ENCODE measurements around the gene SLC6A5. TPM values are rescaled to one million over a fixed set of nuclear protein-coding genes. Genes with fewer than 3 reads are reported as not detected.
A peak's percentile ranks its signal among the peaks of the same experiment; 100 is the strongest.

Gene SLC6A5
- total RNA-seq, 1 experiment from 2014 or later, result not detected

DNA sequence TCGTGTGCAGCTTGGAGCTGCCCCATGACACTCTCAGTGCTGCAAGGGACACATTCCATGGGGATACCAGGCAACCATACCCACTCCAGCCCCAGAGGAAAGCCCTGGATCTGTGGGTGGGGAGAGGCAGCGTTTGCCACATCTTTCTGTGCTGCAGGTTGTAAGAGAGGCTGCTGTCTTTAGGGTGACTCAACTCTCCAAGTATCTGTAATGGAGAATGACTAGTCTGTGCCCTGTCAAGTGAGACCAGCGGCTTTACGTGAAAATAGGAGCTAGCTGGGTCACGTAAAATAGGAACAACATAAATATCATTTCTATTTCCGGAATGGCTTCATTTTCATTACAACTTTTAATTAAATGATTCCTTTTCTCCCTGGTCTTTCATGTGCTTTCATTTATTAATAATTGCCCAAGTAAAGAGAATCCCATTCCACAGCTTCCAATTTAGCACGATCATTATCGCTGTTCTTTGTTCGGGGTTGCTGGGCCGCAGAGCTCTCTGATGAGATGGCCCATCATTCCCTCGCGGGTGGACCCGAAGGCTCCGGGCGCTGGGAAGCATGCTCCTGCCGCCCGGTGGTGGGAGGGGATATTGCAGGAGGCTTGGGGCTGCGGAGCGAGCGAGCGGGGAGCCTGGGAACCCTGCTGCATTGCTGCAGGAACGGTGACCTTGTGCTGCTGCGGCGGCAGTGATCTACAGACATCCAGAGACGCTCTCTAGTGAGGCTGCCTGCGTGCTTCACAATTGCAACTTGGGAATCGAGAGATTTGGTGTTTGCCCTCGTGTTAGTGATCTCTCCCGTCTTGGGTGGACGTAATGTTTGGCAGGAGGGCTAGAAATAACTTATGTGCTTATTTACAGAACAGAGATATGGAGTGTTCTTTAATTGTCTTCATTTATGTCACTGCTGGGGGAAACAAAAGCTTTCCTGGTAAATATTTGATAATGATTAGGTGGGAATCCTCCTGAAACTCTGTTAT lies 10.6 kb downstream of the SLC6A5 start:
- DNase-seq, result peak; percentile 71
- H3K4me1 ChIP-seq (ENCODE audit: insufficient read depth, low read length), result peaks cover 6% of the 10 kb centered on the region; the same call in 1 of the 2 replicates
- peak overlapping the region; percentile 62 for H2AFZ ChIP-seq (ENCODE audit: low read length)
- H3K9me3 ChIP-seq (ENCODE audit: low read length), result no peaks in the 10 kb centered on the region
- no TSS peak for BruUV-seq (replicated peaks)
- ChIA-PET POLR2A (ENCODE audit: unreplicated experiment) (no interaction called here), CTCF (interaction anchor here (0.5 to 1.0 kb wide), 4 partner anchors 57 to 477 kb away, joined by 3 to 7 read pairs (median 4); no protein-coding TSS in a partner anchor)
- H3K79me2 ChIP-seq (ENCODE audit: low read length), result no peaks in the 10 kb centered on the region
- no peaks in the 10 kb centered on the region for H4K20me1 ChIP-seq (ENCODE audit: low read length)
- ATAC-seq, result peak; percentile 96
- H3K9ac ChIP-seq (ENCODE audit: low read length), result no peak overlapping the region
- peaks cover 20% of the 10 kb centered on the region for H3K27me3 ChIP-seq (ENCODE audit: low read length)
- TF ChIP-seq EZH2phosphoT487 (IDR thresholded peaks at IDR 0.05; ENCODE audit: borderline replicate concordance, low read length), result no peak
- TF ChIP-seq EZH2 (IDR thresholded peaks at IDR 0.05; ENCODE audit: low read length, unreplicated experiment), result no peak
- TF ChIP-seq, protein P1, sequence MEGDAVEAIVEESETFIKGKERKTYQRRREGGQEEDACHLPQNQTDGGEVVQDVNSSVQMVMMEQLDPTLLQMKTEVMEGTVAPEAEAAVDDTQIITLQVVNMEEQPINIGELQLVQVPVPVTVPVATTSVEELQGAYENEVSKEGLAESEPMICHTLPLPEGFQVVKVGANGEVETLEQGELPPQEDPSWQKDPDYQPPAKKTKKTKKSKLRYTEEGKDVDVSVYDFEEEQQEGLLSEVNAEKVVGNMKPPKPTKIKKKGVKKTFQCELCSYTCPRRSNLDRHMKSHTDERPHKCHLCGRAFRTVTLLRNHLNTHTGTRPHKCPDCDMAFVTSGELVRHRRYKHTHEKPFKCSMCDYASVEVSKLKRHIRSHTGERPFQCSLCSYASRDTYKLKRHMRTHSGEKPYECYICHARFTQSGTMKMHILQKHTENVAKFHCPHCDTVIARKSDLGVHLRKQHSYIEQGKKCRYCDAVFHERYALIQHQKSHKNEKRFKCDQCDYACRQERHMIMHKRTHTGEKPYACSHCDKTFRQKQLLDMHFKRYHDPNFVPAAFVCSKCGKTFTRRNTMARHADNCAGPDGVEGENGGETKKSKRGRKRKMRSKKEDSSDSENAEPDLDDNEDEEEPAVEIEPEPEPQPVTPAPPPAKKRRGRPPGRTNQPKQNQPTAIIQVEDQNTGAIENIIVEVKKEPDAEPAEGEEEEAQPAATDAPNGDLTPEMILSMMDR (conservative IDR thresholded peaks at IDR 0.05; ENCODE audit: low read depth, low read length), result peak; percentile 87
- H3K9me2 ChIP-seq (replicated peaks; ENCODE audit: low read length), result no peaks in the 10 kb centered on the region
- H3K36me3 ChIP-seq (ENCODE audit: low read depth, low read length), result no peaks in the 10 kb centered on the region
- no peak overlapping the region for H3K27ac ChIP-seq (ENCODE audit: low read length)
- no peaks in the 10 kb centered on the region for H3F3A ChIP-seq (ENCODE audit: low read length, unreplicated experiment)
- peak overlapping the region; percentile 51 for H3K4me3 ChIP-seq (ENCODE audit: low read length)
- peak overlapping the region; percentile 75 for H3K4me2 ChIP-seq (ENCODE audit: low read length)
- intact Hi-C loops (cut with micrococcal nuclease), result loop anchor here (1.0 kb wide), 1 partner anchor 213 kb away; no protein-coding TSS in a partner anchor

DNA sequence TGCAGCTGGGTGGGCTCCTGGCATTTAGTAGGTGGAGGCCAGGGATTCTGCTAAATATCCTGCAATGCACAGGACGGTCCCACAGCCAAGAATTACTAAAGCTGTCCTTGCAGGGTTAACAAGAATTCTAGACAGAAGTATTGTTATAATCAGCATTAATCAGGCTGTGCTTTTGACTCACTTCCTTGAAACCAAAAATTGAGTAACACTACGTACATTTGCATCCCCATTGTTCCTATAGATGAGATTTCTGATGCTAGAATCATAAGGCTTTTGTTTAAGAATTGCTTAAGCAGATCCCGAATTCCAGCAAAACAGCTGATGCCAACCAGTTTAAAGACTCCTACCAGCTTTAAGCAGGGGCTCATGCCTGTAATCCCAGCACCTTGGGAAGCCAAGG lies 11.4 kb downstream of the SLC6A5 start:
- Histone ChIP-seq H3K27ac (ENCODE audit: low read length) (no peak overlapping the region), H3F3A (ENCODE audit: low read length, unreplicated experiment) (no peaks in the 10 kb centered on the region), H3K4me2 (ENCODE audit: low read length) (0 out of 2 replicates have a peak overlapping the region, but pooled peaks have one; percentile 75), H3K36me3 (ENCODE audit: low read depth, low read length) (no peaks in the 10 kb centered on the region), H3K4me3 (ENCODE audit: low read length) (no peak overlapping the region), H3K79me2 (ENCODE audit: low read length) (no peaks in the 10 kb centered on the region), H3K9me2 (replicated peaks; ENCODE audit: low read length) (no peaks in the 10 kb centered on the region), H3K9me3 (ENCODE audit: low read length) (no peaks in the 10 kb centered on the region), H3K4me1 (ENCODE audit: insufficient read depth, low read length) (peaks cover 6% of the 10 kb centered on the region; the same call in 1 of the 2 replicates), H4K20me1 (ENCODE audit: low read length) (no peaks in the 10 kb centered on the region), H3K27me3 (ENCODE audit: low read length) (peaks cover 13% of the 10 kb centered on the region), H2AFZ (ENCODE audit: low read length) (no peak overlapping the region), H3K9ac (ENCODE audit: low read length) (no peak overlapping the region)
- CTCF ChIA-PET, result no interaction called here
- DNase-seq (no peak), ATAC-seq (no peak)
- POLR2A ChIA-PET (ENCODE audit: unreplicated experiment), result no interaction called here
- intact Hi-C loops (cut with micrococcal nuclease), result loop anchor here (1.0 kb wide), 1 partner anchor 214 kb away; no protein-coding TSS in a partner anchor
- no TSS peak for BruUV-seq (replicated peaks)
- TF ChIP-seq, protein P1 (conservative IDR thresholded peaks at IDR 0.05; ENCODE audit: low read depth, low read length), result no peak
- TF ChIP-seq EZH2phosphoT487 (IDR thresholded peaks at IDR 0.05; ENCODE audit: borderline replicate concordance, low read length) (no peak), EZH2 (IDR thresholded peaks at IDR 0.05; ENCODE audit: low read length, unreplicated experiment) (no peak)

All from PC-3 (cell line).